CD4-positive, alpha-beta T cell (primary cell): ENCODE measurements around the gene CBARP. TPM values are rescaled to one million over a fixed set of nuclear protein-coding genes. Genes with fewer than 3 reads are reported as not detected.

Experiments used
- ATAC-seq: fragments of 200-7000 bp; cut with Tn5 transposase; one replicate; pipeline ENCODE4 v1.10.0; 2022; ENCODE audit warnings: mild to moderate bottlenecking; ENCODE audit not compliant: poor library complexity
- CTCF ChIA-PET: fragments of 350-600 bp; sonication (Branson Sonifier 250); formaldehyde crosslinking; loops from one replicate; lab custom pipeline; 2021; ENCODE audit warnings: antibody characterized with exemption, inconsistent platforms; lab: Charles Lee
- POLR2A ChIA-PET: fragments of 350-600 bp; sonication (Branson Sonifier 250); formaldehyde crosslinking; loops from one replicate; lab custom pipeline; 2021; ENCODE audit warnings: antibody characterized with exemption, inconsistent platforms; lab: Charles Lee
- DNase-seq, 14 experiments: peaks; one replicate each; pipeline ENCODE4 v3.0.0-alpha.2; 2013 to 2020; ENCODE audit warnings: mixed read lengths in 2 of 14
- H3K27ac ChIP-seq, 2 donors: one replicate each; pipeline versions ENCODE4 v1.5.1 to v1.7.0; 2013; ENCODE audit warnings: low read length in 2 of 2, low read depth in 1 of 2, mild to moderate bottlenecking in 1 of 2
- H3K27me3 ChIP-seq, 2 experiments: 1 replicate in 1 of 2; 2 replicates in 1 of 2; pipeline versions ENCODE4 v1.6.1 to v1.7.0; 2013; ENCODE audit warnings: low read length in 2 of 2, control low read depth in 1 of 2, mild to moderate bottlenecking in 1 of 2, moderate library complexity in 1 of 2; ENCODE audit not compliant: insufficient read depth in 2 of 2, control insufficient read depth in 1 of 2
- H3K36me3 ChIP-seq: one replicate; pipeline ENCODE4 v1.6.1; 2013; ENCODE audit warnings: low read length, control low read depth; ENCODE audit not compliant: insufficient read depth
- H3K4me1 ChIP-seq: one replicate; pipeline ENCODE4 v1.6.1; 2013; ENCODE audit warnings: low read length, control low read depth; ENCODE audit not compliant: insufficient read depth
- H3K4me3 ChIP-seq: one replicate; pipeline ENCODE4 v1.5.1; 2013; ENCODE audit warnings: mild to moderate bottlenecking, low read length, moderate library complexity
- H3K9me3 ChIP-seq, 2 experiments: 1 replicate in 1 of 2; 2 replicates in 1 of 2; pipeline versions ENCODE4 v1.6.1 to v1.7.0; 2013; ENCODE audit warnings: low read length in 2 of 2, mild to moderate bottlenecking in 2 of 2, control low read depth in 1 of 2, moderate library complexity in 1 of 2; ENCODE audit not compliant: control insufficient read depth in 1 of 2, insufficient read depth in 1 of 2
- H3K27ac Mint-ChIP-seq: one replicate; pipeline ENCODE4 v1.8.0; 2020; ENCODE audit warnings: mixed read lengths
- H3K27me3 Mint-ChIP-seq: one replicate; pipeline ENCODE4 v1.8.0; 2021; ENCODE audit warnings: mixed read lengths
- H3K36me3 Mint-ChIP-seq: one replicate; pipeline ENCODE4 v1.8.0; 2021; ENCODE audit warnings: low read depth, mixed read lengths
- H3K4me1 Mint-ChIP-seq: one replicate; pipeline ENCODE4 v1.8.0; 2021; ENCODE audit warnings: low read depth, mixed read lengths
- H3K4me3 Mint-ChIP-seq: one replicate; pipeline ENCODE4 v1.8.0; 2020; ENCODE audit warnings: mild to moderate bottlenecking, mixed read lengths
- H3K9me3 Mint-ChIP-seq: one replicate; pipeline ENCODE4 v1.8.0; 2020; ENCODE audit warnings: mixed read lengths
- CTCF ChIP-seq: fragments of 200-600 bp; IDR thresholded peaks from one replicate; pipeline ENCODE4 v1.8.0; 2022; ENCODE audit warnings: antibody characterized with exemption, mild to moderate bottlenecking
- intact Hi-C, 2 experiments: fragments of 100-400 bp; cut with DNase I in 1 of 2; cut with micrococcal nuclease in 1 of 2; formaldehyde crosslinking; loops; one replicate each; pipeline versions ENCODE4 v1.15.1 to v1.9.0; 2023 to 2025; cut with DNase I, micrococcal nuclease
- total RNA-seq, 174 experiments: library from RNA in 2 of 174; stranded (reverse) in 2 of 174; gene quantifications; one replicate each; pipeline ENCODE4 v1.2.3 and lab custom pipeline; 2021 to 2026

The CBARP gene
- total RNA-seq, 2 experiments from 2014 or later = 0.22 TPM; not detected in 1

GRCh38 chr19:1216756-1217155, 21.0 kb downstream of the CBARP start:
- Histone ChIP-seq H3K4me1 (peaks cover 27% of the 10 kb centered on the region), H3K27me3 (no peaks in the 10 kb centered on the region), H3K4me3 (no peak overlapping the region), H3K27ac (no peak overlapping the region), H3K36me3 (peaks cover 30% of the 10 kb centered on the region), H3K9me3 (no peaks in the 10 kb centered on the region)
- no peak for TF ChIP-seq CTCF
- H3K9me3 Mint-ChIP-seq = no peaks in the 10 kb centered on the region
- ATAC-seq (no peak), DNase-seq (no peak)
- no peak overlapping the region for H3K27ac Mint-ChIP-seq
- H3K27me3 Mint-ChIP-seq = no peaks in the 10 kb centered on the region
- no peak overlapping the region for H3K4me3 Mint-ChIP-seq
- peaks cover 15% of the 10 kb centered on the region for H3K4me1 Mint-ChIP-seq
- intact Hi-C loops = no loop called here
- POLR2A ChIA-PET = interaction anchor here (1.2 to 1.4 kb wide), 2 partner anchors 10 to 52 kb away, joined by 4 to 5 read pairs; partner anchors contain the start of gene CIRBP
- CTCF ChIA-PET = interaction anchor here (0.7 to 1.3 kb wide), 3 partner anchors 23 to 103 kb away, joined by 3 to 4 read pairs (median 3); no protein-coding TSS in a partner anchor
- H3K36me3 Mint-ChIP-seq = peaks cover 15% of the 10 kb centered on the region

GRCh38 chr19:1214862-1215731, 22.7 kb downstream of the CBARP start:
- no peaks in the 10 kb centered on the region for H3K9me3 ChIP-seq
- no peaks in the 10 kb centered on the region for H3K27me3 ChIP-seq
- CTCF ChIA-PET = interaction anchor here (1.7 kb wide), 1 partner anchor 29 kb away, joined by 7 read pairs; no protein-coding TSS in a partner anchor
- H3K4me1 Mint-ChIP-seq = peaks cover 18% of the 10 kb centered on the region
- intact Hi-C loops = no loop called here
- no peak overlapping the region for H3K4me3 Mint-ChIP-seq
- no peaks in the 10 kb centered on the region for H3K9me3 Mint-ChIP-seq
- ATAC-seq = no peak
- H3K4me3 ChIP-seq = no peak overlapping the region
- H3K4me1 ChIP-seq = peaks cover 40% of the 10 kb centered on the region
- POLR2A ChIA-PET = interaction anchor here (0.9 to 1.9 kb wide), 2 partner anchors 8 to 54 kb away, joined by 3 to 13 read pairs; partner anchors contain the start of gene CIRBP
- no peak overlapping the region for H3K27ac ChIP-seq
- H3K27ac Mint-ChIP-seq = no peak overlapping the region
- TF ChIP-seq CTCF = no peak
- no peak for DNase-seq
- H3K36me3 Mint-ChIP-seq = peaks cover 19% of the 10 kb centered on the region
- H3K36me3 ChIP-seq = peaks cover 22% of the 10 kb centered on the region
- H3K27me3 Mint-ChIP-seq = no peaks in the 10 kb centered on the region

- no peaks in the 10 kb centered on the region for H3K9me3 Mint-ChIP-seq
- DNase-seq = no peak
- H3K4me1 Mint-ChIP-seq = peaks cover 22% of the 10 kb centered on the region
- peaks cover 47% of the 10 kb centered on the region for H3K4me1 ChIP-seq
- POLR2A ChIA-PET = interaction anchor here (1.9 kb wide), 1 partner anchor 55 kb away, joined by 13 read pairs; the partner anchor contains the start of gene CIRBP
- H3K27me3 ChIP-seq = no peaks in the 10 kb centered on the region
- H3K36me3 ChIP-seq = peaks cover 22% of the 10 kb centered on the region
- H3K27ac ChIP-seq = peak overlapping the region in 1 of 2 donors; percentile 80
- no peaks in the 10 kb centered on the region for H3K9me3 ChIP-seq
- H3K4me3 ChIP-seq = peak overlapping the region; percentile 26
- peak overlapping the region; percentile 90 for H3K27ac Mint-ChIP-seq
- TF ChIP-seq CTCF = no peak
- H3K36me3 Mint-ChIP-seq = peaks cover 19% of the 10 kb centered on the region
- no peaks in the 10 kb centered on the region for H3K27me3 Mint-ChIP-seq
- no peak for ATAC-seq
- CTCF ChIA-PET = interaction anchor here (1.0 to 1.7 kb wide), 2 partner anchors 11 to 30 kb away, joined by 3 to 7 read pairs; no protein-coding TSS in a partner anchor
- peak overlapping the region; percentile 85 for H3K4me3 Mint-ChIP-seq
- intact Hi-C loops = no loop called here
Observed at GRCh38 chr19:1214299-1214861, 23.4 kb downstream of the CBARP start.
